SHP77 (cell line): ENCODE results near the gene FRY.

Experiments
- DNase-seq, 2 experiments: peaks; one replicate each; lab custom pipeline; 2025; lab: John Stamatoyannopoulos, UW

Gene FRY

DNA sequence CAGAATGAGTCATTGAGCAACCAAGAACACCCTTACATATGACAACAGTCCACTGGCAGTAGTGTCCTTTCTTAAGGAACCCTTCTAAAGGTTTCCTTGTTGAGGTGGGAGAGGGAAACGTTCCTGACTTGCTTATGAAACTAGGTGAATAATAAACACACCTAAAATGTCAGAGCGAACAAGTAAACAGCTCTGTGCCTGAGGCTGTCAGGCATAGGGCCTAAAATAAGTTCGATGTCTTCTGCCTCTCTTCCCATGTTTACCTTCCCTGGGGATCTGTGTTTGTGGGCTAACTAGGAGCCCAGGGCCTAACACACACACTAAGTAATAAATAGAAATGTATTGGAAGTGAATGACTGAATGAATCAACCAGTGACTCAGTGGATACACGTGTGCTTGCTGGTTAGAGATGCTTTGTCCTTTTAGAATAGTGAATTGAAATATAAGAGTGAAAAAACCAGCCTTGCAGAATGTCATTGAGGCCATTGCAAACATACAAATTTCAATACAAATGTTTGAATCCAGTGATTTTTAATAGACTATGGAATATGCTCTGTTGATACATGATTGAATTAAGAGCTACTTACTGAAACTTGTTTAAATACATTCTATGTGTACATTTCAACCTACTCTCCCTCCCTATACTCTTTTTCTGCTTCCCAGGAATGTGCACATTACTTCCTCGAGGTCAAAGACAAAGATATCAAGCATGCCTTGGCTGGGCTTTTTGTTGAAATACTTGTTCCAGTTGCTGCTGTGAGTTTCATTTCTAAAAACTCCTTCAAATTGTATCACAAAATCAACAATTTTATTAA lies 102.9 kb downstream of the FRY start:
- DNase-seq = no peak

DNA sequence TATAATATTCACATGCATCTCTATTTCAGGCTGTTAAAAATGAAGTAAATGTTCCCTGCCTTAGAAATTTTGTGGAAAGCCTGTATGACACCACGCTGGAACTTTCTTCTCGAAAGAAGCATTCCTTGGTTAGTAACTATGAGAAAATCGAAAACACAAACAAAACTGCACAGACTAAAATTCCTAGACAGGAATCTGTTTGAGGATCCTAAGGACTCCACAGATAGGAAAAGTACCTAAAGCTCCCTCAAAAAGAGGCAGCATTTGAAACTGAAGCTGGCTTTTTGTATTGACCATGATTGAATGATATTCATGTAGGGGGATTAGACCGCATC lies 103.4 kb downstream of the FRY start:
- no peak for DNase-seq

DNA sequence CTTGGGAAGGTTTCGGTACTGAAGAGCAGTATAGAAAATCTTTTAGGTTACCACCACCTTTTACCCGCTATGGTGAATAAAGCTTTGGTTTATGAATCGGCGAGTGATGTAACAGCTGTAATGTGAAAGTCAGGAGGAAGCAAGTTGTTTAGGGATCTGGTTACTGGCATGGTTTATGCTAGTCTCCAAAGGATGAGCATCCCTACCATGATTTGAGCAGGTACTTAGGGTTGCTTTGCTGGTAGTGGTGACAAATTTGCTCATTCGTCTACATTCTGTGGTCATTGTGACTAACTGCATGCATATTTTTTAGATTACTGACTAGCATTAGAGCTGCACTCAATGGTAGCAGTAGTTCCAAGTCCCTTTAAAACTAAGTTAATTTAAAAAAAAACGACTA lies 104.1 kb downstream of the FRY start:
- DNase-seq = no peak

DNA sequence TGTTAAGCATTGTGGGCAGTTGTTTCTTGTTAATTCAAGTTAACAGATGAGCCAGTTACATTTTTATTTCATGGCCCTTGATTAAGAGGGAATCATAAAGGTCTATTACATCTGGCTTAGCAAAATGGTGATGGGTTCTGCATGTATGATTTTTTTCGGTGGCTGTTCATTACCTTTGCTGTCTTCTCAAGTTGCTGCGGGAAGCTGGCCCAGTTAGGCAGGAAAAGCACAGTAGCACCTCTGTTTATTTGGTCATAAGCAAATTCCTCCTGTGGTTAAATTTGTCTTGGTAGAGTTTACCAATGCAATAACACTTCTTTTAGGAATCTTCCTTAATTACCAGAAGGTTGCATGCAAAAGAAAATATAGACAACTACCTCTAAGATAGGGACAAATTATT lies 104.5 kb downstream of the FRY start:
- DNase-seq = no peak

DNA sequence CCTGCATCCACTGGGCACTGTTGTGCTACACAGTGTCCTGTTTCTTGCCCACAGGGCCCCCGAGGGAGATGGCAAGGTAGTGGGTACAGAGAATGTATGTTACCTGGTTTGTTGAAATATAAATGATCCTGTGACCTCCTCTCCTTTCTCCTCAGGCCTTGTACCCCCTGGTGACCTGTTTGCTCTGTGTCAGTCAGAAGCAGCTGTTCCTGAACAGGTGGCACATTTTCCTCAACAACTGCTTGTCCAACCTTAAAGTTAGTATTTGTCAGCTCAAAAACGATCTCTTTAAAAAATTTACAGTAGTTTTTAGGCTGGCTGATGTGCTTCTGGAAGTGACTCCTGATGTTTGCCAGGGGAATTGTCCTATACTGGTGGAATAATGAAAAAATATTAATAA lies 105.1 kb downstream of the FRY start:
- no peak for DNase-seq

DNA sequence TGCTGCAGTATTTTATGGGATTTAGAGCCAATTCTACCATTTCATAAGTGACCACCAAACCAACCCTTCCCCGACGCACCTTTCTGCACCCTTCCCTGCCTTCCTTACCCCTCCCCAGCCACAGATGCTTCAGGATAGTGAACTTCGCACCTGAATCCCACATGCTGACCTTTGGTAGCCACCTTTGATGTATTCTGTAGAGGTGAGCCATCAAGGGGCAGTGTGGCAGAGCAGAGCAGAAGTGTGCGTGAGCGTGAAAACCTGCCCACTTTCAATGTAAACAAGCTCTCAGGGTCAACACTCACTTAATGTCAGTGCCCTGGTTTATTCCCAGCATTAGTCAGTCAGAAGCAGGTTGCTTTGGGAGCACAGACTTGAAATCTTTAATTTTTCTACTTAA lies 107.7 kb downstream of the FRY start:
- DNase-seq = no peak

DNA sequence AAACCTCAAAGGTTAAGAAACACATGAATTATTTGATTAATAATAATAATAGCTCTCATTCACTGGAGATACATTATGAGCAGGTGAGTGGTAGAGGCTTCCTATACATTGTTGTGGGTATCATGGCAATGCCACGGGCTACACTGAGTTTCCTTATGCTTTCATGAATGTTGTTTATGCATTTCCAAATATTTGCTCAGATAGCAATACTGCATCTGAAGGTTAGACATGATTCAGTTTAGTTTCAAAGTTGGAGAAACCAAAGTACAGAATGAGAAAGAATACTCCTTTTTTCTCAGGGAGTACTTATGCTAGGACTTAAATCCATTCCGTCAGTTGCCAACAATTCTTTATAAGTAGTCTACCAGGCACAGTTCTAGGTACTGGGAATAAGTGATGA lies 108.5 kb downstream of the FRY start:
- DNase-seq = no peak

DNA sequence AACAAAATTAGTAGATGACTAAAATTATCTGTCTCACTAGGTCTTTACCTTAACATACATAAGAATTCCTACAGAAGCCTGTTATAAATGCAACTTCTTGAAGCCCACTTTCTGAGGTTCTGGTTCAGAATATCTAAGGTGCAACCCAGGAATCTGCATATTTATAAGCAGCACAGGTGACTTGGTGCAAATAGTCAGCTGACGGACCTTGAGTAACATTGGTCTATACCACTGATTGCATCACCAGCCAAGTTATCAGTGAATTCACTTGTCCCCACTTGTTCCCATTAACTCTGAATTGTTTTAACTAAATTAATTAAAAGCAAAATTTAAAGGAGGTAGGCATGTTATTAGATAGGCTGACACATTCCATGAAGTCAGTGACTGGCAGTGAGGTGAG lies 109.9 kb downstream of the FRY start:
- DNase-seq = no peak

DNA sequence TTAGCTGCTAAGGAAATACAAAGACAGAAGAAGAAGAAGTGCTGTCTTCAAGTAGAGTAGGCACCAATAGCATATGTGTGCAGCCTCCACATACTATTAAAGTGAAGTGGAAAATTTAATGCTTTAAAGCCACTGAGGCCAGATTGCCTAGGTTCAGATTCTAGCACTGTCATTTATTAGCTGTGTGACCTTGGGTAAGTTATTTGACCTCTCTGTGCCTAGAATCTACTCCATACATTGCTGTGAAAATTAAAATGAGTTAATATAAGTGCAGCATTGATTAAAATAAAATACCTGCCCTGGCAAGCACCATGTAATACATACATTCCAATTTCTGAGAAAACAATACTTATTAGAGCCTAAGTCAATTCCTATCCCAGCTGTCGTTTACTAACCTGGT lies 110.5 kb downstream of the FRY start:
- DNase-seq = no peak

DNA sequence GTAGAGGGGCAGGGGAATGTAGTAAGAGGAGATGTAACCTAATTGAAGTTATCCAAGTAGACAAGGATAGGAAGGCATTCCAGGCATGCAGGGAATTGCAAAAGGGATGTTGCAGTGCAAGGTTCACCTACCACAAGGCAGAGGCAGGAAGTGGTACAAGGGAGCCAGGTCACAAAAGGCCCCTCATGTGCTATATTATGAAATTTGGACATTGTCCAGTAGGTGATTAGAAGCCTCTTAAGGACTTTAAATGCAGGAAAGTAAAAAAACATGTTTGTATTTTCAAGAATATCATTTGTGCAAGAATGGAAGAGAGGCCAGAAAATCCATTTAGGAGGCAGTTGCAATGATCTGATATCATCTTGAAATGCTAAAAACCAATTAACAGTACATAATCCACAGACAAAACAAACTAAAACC lies 111.4 kb downstream of the FRY start:
- DNase-seq = no peak

DNA sequence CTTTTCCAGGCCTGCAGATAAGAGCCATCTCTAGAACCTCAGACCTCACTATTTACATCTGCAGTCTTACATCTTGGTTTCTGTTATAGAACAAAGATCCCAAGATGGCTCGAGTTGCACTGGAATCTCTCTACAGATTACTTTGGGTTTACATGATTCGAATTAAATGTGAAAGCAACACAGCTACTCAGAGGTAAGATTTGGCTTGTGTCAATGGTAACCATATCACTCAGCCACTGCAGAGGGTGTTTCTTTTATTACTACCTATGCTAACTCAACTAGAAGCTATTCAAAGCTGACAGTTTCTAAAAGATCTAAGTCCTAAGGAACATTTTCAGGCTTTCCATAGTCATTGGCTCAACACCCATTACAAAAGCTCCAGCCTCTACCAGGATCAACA lies 115.6 kb downstream of the FRY start:
- DNase-seq = no peak

DNA sequence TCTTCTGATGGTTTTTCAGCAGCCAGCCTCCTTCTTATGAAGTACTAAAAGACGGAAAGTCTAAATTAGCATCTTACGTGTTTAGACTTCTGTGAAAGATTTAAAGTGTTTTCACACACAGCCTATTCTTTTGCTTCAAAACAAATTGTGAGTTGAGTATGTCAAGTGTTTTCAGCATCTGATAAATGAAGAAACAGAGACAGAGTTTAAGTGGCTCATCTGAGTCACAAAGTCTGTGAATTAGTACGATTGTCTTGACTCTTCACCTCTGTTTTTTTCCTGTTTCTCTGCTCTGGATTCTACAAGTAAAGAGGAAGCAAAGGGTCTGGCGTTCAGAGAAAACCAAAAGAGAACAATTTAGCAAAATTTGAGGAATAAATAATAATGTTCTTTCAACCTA lies 116.4 kb downstream of the FRY start:
- DNase-seq = no peak

DNA sequence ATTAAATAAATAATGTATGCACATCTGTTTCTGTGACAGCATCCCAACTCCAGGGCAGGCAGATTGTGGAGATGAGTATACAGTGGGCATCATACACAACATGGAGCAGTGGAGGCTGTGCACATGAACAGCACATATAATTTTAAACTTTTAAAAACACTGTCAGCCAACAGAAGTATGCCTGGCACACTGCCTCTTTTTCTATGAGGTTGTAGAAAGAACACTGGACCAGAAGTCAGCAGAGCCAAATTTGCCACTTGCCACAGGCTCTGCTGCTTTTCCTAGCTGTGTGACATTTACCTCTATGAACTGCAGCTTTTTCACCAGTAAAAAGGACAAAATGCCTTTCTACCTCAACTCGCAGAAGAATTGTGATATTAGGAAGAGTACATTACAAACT lies 118.7 kb downstream of the FRY start:
- DNase-seq = no peak

DNA sequence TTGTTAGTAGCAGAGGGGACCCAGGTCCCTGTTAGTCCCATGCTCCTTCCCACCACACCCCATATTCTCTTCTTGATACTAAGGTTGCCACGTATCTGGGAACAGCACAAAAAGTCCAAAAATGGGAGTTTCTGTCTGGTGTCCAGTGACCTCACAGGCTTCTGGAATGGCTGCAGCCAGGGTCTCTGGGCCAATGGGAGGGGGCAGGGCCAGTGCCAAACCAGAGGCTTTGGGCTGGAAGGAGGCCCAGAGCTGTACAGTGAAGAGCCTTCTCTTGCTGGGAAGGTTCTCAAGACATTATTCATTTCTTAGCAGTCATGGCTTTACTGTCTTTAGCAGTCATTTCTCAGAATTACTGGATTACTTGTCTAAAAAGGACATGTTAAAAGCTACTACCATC lies 119.2 kb downstream of the FRY start:
- DNase-seq = no peak

DNA sequence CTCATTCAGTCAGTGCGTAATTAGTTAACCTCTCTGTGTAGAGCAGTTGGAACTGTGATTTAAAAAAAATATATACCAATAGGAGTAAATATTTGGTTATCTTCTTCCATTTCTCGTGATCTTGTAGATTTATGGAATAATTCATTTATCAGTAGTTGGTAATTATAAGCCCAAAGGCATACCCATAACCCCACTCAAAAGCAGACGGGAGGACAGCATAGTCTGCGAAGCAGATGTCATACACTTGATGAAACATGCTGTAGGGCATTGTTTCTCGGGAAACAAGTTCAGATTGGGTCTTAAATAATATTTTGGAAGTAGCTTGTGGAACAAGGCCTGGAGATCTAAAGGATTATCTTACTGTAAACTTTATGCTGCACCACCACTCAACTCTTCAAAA lies 119.7 kb downstream of the FRY start:
- no peak for DNase-seq

DNA sequence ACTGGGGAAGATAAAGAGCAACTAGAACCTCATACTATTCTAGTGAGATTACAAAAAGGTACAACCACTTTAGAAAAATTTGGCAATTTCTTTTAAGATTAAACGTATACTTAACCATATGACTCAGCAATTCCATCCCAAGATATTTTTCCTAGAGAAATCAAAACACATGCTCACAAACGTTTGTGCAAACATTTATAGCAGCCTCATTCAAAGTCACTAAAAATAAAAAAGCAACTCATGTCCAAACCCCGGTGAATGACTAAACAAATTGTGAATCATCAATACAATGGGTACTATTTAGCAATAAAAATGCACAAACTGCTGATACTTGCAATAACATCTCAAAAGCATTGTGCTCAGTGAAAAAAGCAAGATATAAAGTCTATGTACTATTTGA lies 121.5 kb downstream of the FRY start:
- no peak for DNase-seq

DNA sequence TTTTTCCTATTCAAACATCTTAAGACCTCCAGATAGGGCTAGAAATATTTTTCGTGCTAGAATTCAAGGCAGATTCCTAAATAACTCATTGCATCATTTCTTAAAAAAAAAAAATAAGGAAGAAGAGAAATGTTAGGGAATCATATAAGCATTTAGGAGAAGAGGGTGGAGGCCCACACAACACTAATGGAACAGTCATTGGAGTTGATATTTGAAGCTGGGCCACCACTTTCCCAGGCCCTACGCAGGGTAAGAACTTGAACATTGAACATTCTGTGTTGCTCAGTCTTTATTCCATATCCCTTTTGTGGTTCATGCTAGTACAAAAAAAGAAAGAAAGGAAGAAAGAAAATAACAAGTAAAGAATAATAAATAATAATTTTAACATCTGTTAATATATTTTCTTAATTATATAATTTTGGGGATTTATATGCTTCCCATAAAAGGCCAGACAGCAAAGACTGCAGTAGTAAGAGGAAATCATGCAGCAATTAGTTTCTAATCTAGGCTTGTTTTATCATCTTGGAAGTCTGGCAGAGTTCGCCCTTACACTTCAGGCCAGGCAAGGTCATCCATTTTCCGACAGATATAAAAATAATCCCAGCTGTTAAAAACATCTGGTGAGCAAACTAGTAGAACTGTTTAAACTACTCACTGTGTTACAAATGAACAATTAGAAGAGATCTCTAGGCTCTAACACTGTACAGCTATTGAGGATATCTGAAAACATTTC lies 127.7 kb downstream of the FRY start:
- DNase-seq = no peak

DNA sequence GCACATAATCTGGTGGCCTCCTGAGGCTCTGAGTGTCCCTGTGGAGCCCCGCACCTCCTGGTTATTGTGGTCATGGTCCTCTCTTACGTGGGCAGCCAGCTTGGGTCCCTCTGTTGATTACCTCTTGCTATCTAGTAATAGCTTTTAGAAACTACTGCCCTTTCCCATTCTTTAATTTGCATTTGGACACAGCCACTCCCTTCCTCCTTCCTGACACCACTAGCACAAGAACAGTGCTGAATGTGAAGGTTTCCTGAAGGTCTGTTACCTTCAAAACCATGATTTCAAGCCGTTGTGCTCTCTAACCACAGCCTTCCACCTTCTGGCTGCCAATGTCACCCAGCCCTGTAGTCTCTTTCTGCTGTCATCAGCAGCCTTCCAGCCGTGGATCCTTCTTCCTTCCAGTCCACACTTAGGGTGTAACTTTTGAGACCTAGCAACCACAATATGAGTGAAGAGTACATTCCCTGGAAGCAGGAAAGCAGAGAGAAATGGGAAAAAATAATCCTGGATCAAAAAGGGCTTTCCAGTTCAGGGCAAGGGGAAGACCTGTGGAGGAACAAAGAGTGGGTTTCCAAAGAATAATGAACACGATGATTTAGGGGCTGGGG lies 130.9 kb downstream of the FRY start:
- no peak for DNase-seq

DNA sequence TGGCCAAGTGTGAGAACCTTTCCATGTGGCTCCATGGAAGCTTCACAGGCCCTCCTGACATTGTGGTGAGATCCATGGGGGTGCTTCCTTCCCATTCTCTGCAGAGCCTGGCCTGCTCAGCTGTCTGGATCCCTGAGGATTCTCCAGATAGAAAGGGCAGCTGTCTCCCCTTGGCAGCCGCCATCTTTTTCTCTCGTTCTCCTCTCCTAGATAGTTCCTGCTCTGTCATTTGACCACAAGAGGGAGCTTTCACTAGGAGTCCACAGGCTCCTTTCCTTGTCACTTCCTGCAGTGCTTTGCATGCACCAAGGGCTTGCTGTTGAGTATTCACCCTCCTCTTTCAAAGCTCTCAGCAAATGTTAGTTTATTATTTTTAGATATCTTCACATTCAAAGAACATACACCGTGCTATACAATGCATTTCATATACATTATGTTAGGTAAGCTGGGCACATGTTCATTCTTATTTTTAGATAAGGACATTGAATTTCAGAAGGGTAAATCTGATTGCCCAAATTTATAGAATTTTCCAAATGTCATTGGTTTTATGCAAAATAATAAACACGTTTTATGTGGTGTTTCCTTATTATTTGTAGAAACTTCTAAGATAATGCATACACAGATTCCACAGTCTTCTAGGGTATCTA lies 133.2 kb downstream of the FRY start:
- DNase-seq = peak; percentile 83 to 84

DNA sequence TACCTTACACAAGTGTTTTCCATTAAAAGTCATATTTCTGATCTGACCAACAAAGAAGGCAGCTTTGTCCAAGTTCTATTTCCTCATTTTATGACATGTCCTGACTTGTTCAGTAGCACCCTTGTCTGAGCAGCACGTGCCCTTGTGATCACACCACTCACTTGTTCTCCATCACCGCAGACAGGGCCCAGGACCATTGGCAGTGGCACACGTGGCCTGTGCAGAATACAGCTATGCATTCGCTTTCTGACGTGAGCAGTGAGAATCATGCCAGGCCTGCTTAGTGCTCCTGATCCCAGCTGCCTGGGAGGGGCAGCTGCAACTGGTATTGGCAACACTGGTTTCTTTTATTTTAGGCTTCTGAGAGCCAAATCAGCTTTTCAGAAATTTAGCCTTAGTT lies 134.2 kb downstream of the FRY start:
- no peak for DNase-seq

DNA sequence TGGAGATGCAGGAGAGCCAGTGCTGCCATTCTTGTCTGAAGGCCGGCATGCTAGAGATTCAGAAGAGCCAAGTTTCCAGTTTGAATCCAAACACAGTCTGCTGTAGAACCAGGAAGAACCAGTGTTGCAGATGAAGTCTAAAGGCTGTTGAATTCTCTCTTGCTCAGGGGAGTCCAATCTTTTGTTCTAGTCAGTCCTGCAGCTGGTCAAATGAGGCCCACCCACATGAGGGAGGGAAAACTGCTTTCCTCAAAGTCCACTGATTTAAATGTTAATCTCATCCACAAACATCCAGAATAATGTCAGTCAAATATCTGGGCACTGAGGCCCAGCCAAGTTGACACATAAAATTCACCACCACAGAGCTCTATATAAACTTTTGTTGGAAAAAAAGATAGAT lies 136.6 kb downstream of the FRY start:
- DNase-seq = no peak

DNA sequence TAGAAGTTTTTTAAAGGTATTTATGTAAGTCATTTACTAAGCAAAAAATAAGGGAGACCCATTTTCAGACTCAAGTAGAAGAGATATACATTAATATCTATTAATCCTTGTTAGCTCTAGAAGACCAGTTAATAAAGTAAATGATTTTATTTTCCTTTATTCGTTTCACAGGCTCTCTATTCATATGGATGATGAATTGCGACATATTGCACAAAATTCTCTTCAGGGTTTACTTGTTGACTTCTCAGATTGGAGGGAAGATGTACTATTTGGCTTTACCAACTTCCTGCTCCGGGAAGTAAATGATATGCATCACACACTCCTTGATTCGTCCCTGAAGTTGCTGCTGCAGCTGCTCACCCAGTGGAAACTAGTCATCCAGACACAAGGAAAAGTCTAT lies 139.3 kb downstream of the FRY start:
- no peak for DNase-seq

DNA sequence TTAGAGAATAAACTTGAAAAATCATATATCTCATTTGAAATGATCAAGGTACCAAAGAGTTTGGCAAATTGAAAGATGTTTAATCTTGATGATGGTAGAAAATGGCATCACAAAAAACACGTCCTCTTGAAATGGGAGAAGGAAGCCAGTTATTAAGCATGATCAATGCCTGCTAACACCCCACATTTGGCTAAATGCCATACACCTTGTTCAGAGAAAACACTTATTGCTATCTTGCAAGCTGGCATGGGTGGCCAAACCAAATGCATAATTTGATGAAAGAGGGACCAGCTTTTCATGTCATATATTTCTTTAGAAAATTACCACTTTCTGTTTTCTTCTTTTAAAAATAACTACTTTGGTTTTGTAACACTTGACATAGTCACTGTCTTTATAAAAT lies 142.3 kb downstream of the FRY start:
- no peak for DNase-seq
